Measurements from ENCODE around the gene CEACAM18. TPM values are rescaled to one million over a fixed set of nuclear protein-coding genes. Genes with fewer than 3 reads are reported as not detected.

Gene CEACAM18
- total and polyA plus RNA-seq, 2 donors (not counting 3 experiments of a cell fraction or from before 2014, with no cell fraction given): not detected

DNA sequence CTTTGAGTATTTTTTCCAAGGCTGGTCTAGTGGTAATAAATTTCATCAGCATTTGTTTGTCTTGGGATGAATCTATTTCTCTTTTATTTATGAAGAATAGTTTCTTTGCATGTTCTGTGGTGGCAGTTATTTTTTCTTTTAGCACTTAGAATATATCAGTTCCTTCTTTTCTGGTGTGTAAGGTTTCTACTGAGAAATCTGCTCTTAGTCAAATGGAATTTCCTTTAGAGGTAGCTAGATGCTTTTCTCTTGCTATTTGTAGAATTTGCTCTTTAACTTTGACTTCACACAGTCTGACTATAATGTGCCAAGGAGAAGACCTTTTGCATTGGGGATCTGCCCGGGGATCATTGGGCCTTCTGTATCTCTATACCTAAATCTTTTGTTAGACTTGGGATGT lies 57.2 kb downstream of the CEACAM18 start:
- no peaks in the 10 kb centered on the region for H3K9me1 ChIP-seq (replicated peaks; ENCODE audit: control insufficient read depth, extremely low read depth, insufficient read depth, low read length)
- H3K79me2 ChIP-seq (ENCODE audit: control insufficient read depth, insufficient read depth, low read length): no peaks in the 10 kb centered on the region
- no peaks in the 10 kb centered on the region for H3K9me3 ChIP-seq (replicated peaks; ENCODE audit: control insufficient read depth, insufficient read depth, low read length)
- no peak overlapping the region for H3K9ac ChIP-seq (replicated peaks; ENCODE audit: extremely low read depth, insufficient read depth, low read length)
- no peak overlapping the region for H2AFZ ChIP-seq (ENCODE audit: low read depth, low read length)
- TF ChIP-seq JUN (IDR thresholded peaks at IDR 0.05; ENCODE audit: borderline replicate concordance, insufficient read depth, insufficient read length, low read depth) (no peak), CTCF (IDR thresholded peaks at IDR 0.05; ENCODE audit: extremely low read depth in 1 of 2, insufficient read depth in 1 of 2, low read depth in 1 of 2, low read length in 2 of 2) (no peak), MYC (IDR thresholded peaks at IDR 0.05; ENCODE audit: low read depth, low read length) (no peak), EZH2 (IDR thresholded peaks at IDR 0.05; ENCODE audit: borderline replicate concordance, low read depth, low read length, severe bottlenecking) (no peak), POLR2AphosphoS5 (IDR thresholded peaks at IDR 0.05; ENCODE audit: insufficient read depth, low read depth, low read length) (no peak), GATA2 (IDR thresholded peaks at IDR 0.05; ENCODE audit: insufficient read depth, insufficient read length, low read depth, low read length) (no peak), FOS (IDR thresholded peaks at IDR 0.05; ENCODE audit: borderline replicate concordance, insufficient read depth, low read length) (no peak), POLR2A (IDR thresholded peaks at IDR 0.05; ENCODE audit: low read depth, low read length) (no peak), MAX (IDR thresholded peaks at IDR 0.05; ENCODE audit: insufficient read depth, insufficient read length) (no peak)
- no peaks in the 10 kb centered on the region for H4K20me1 ChIP-seq (replicated peaks; ENCODE audit: control insufficient read depth, extremely low read depth, insufficient read depth, low read length)
- dilution Hi-C loops (cut with MboI; ENCODE audit: extremely low pct_ligation_motif_present, low sequenced_read_pairs) (no loop called here), intact Hi-C loops (cut with micrococcal nuclease) (no loop called here)
- no peaks in the 10 kb centered on the region for H3K36me3 ChIP-seq (ENCODE audit: control insufficient read depth in 2 of 2, extremely low read depth in 1 of 2, insufficient read depth in 2 of 2, low read length in 2 of 2)
- FAIRE-seq: no peak
- H3K27me3 ChIP-seq (ENCODE audit: control insufficient read depth in 2 of 2, insufficient read depth in 2 of 2, low read length in 2 of 2): peaks cover 3 to 19% of the 10 kb centered on the region in 2 experiments
- no TSS peak for BruUV-seq (replicated peaks)
- POLR2A ChIA-PET: interaction anchor here (0.6 kb wide), 1 partner anchor 125 kb away, joined by 6 read pairs; no protein-coding TSS in a partner anchor
- no peak overlapping the region for H3K4me2 ChIP-seq (ENCODE audit: insufficient read depth, low read length)
- no peak overlapping the region for H3K27ac ChIP-seq (ENCODE audit: insufficient read depth, low read depth, low read length)
- CTCF ChIA-PET: interaction anchor here (0.7 to 1.8 kb wide), 3 partner anchors 20 to 121 kb away, joined by 3 to 6 read pairs (median 5); no protein-coding TSS in a partner anchor
- no peak for DNase-seq (ENCODE audit: low read depth, low spot score)
- no peaks in the 10 kb centered on the region for H3K4me1 ChIP-seq (ENCODE audit: control insufficient read depth, extremely low read depth, insufficient read depth, low read length)
- no peak overlapping the region for H3K4me3 ChIP-seq (replicated peaks in 1 of 3; ENCODE audit: insufficient read depth in 1 of 3, low read depth in 1 of 3, low read length in 3 of 3)
